Measurements from ENCODE around the gene MYZAP. TPM values are rescaled to one million over a fixed set of nuclear protein-coding genes. Genes with fewer than 3 reads are reported as not detected.

The MYZAP gene
- total and polyA plus RNA-seq, 2 of the 13 experiments (the other 11 are each of a cell fraction or from before 2014, with no cell fraction given) = not detected

- TF ChIP-seq ZNF784 (CRISPR knock-in tag; IDR thresholded peaks at IDR 0.05; ENCODE audit: borderline replicate concordance) = no peak
- no peak for TF ChIP-seq ETV5 (CRISPR knock-in tag; IDR thresholded peaks at IDR 0.05; ENCODE audit: borderline replicate concordance)
- peak in 1 of 2 experiments; percentile 89; a peak in 2 of 4 replicates for TF ChIP-seq ATF4 (CRISPR knock-in tag; IDR thresholded peaks at IDR 0.05)
- TF ChIP-seq ZNF724P (CRISPR knock-in tag; IDR thresholded peaks at IDR 0.05; ENCODE audit: borderline replicate concordance) = no peak
- TF ChIP-seq MAFG (CRISPR knock-in tag; IDR thresholded peaks at IDR 0.05) = no peak
- TF ChIP-seq TBP (CRISPR knock-in tag; IDR thresholded peaks at IDR 0.05) = no peak
- TF ChIP-seq NFE2L1 (CRISPR knock-in tag; IDR thresholded peaks at IDR 0.05; ENCODE audit: borderline replicate concordance) = no peak
- no peak for TF ChIP-seq TP53 (CRISPR knock-in tag; conservative IDR thresholded peaks at IDR 0.05)
- no peak for TF ChIP-seq ZNF552 (CRISPR knock-in tag; IDR thresholded peaks at IDR 0.05; ENCODE audit: borderline replicate concordance)
- no peak for TF ChIP-seq ZNF234 (CRISPR knock-in tag; conservative IDR thresholded peaks at IDR 0.05)
- no peak for TF ChIP-seq TRIM24 (CRISPR knock-in tag; IDR thresholded peaks at IDR 0.05)
- TF ChIP-seq GTF2F1 (IDR thresholded peaks at IDR 0.05; ENCODE audit: low read length) = no peak
- TF ChIP-seq CEBPB (IDR thresholded peaks at IDR 0.05; ENCODE audit: borderline replicate concordance, low read depth, low read length) = peak; percentile 72
- TF ChIP-seq CENPX (CRISPR knock-in tag; IDR thresholded peaks at IDR 0.05) = no peak
- no peak for TF ChIP-seq TMF1 (CRISPR knock-in tag; IDR thresholded peaks at IDR 0.05; ENCODE audit: low read depth)
- TF ChIP-seq HCFC1 (IDR thresholded peaks at IDR 0.05; ENCODE audit: low read depth, low read length) = no peak
- TF ChIP-seq ZNF513 (CRISPR knock-in tag; conservative IDR thresholded peaks at IDR 0.05) = no peak
- TF ChIP-seq MEIS1 (CRISPR knock-in tag; IDR thresholded peaks at IDR 0.05; ENCODE audit: borderline replicate concordance) = no peak
Observed at GRCh38 chr15:57570994-57571393, 20.7 kb upstream of the MYZAP start (continued).
